ENCODE results near the gene ADSS2.

The ADSS2 gene

GRCh38 chr1:244442850-244443249 lies 8.9 kb downstream of the ADSS2 start:
- H3K9me3 ChIP-seq (ENCODE audit: control insufficient read depth, insufficient read depth, low read depth, low read length): no peaks in the 10 kb centered on the region
- peaks cover 32% of the 10 kb centered on the region for H3K4me1 ChIP-seq (ENCODE audit: control insufficient read depth, insufficient read depth, low read length)
- ChIA-PET POLR2A (interaction anchor here (0.6 kb wide), 1 partner anchor 211 kb away, joined by 3 read pairs; no protein-coding TSS in a partner anchor), CTCF (interaction anchor here (0.5 kb wide), 1 partner anchor 581 kb away, joined by 5 read pairs; no protein-coding TSS in a partner anchor)
- H3K27ac ChIP-seq (ENCODE audit: extremely low read depth, low read depth, low read length): no peak overlapping the region
- H3K36me3 ChIP-seq (ENCODE audit: control insufficient read depth in 2 of 2, insufficient read depth in 1 of 2, low read length in 2 of 2): peaks cover 0 to 7% of the 10 kb centered on the region in 2 experiments; a peak in 2 of 3 replicates
- TF ChIP-seq ZNF654 (tag by site-specific recombination; IDR thresholded peaks at IDR 0.05; ENCODE audit: low read depth) (no peak), ZBTB17 (tag by site-specific recombination; IDR thresholded peaks at IDR 0.05) (0 out of 2 replicates have a peak, but pooled peaks have one; percentile 32), TSHZ1 (tag by site-specific recombination; IDR thresholded peaks at IDR 0.05; ENCODE audit: borderline replicate concordance) (no peak), ZEB2 (tag by site-specific recombination; IDR thresholded peaks at IDR 0.05) (no peak)
- no peak overlapping the region for H3K4me3 ChIP-seq (ENCODE audit: low read depth, low read length)

GRCh38 chr1:244439391-244440032 lies 12.2 kb downstream of the ADSS2 start:
- CTCF ChIA-PET: interaction anchor here (0.6 to 1.4 kb wide), 2 partner anchors 12 to 213 kb away, joined by 3 to 4 read pairs; no protein-coding TSS in a partner anchor
- TF ChIP-seq YY2 (tag by site-specific recombination; IDR thresholded peaks at IDR 0.05): no peak
- TF ChIP-seq ZNF830 (tag by site-specific recombination; IDR thresholded peaks at IDR 0.05; ENCODE audit: low read depth): no peak
- TF ChIP-seq ZNF555 (tag by site-specific recombination; conservative IDR thresholded peaks at IDR 0.05): no peak
- TF ChIP-seq ZNF169 (tag by site-specific recombination; IDR thresholded peaks at IDR 0.05): no peak
- no peak for TF ChIP-seq TRIM28 (IDR thresholded peaks at IDR 0.05; ENCODE audit: borderline replicate concordance, low read length)
- no peak for TF ChIP-seq ZNF623 (tag by site-specific recombination; IDR thresholded peaks at IDR 0.05)
- no peak for TF ChIP-seq MEIS1 (CRISPR knock-in tag; IDR thresholded peaks at IDR 0.05; ENCODE audit: borderline replicate concordance)
- TF ChIP-seq ZFP41 (tag by site-specific recombination; IDR thresholded peaks at IDR 0.05; ENCODE audit: borderline replicate concordance): no peak
- no peak for TF ChIP-seq TSHZ1 (tag by site-specific recombination; IDR thresholded peaks at IDR 0.05; ENCODE audit: borderline replicate concordance)
- TF ChIP-seq ZNF513 (tag by site-specific recombination; IDR thresholded peaks at IDR 0.05): no peak
- no peak for TF ChIP-seq INSM2 (tag by site-specific recombination; IDR thresholded peaks at IDR 0.05)
- TF ChIP-seq ZNF626 (tag by site-specific recombination; IDR thresholded peaks at IDR 0.05): no peak
- TF ChIP-seq ZNF324 (tag by site-specific recombination; IDR thresholded peaks at IDR 0.05): no peak
- 0 out of 2 replicates have a peak, but pooled peaks have one; percentile 24 for TF ChIP-seq ZNF341 (tag by site-specific recombination; IDR thresholded peaks at IDR 0.05; ENCODE audit: low read depth)
- TF ChIP-seq ZNF16 (tag by site-specific recombination; IDR thresholded peaks at IDR 0.05; ENCODE audit: low read depth): no peak
- no peak for TF ChIP-seq GLI4 (tag by site-specific recombination; IDR thresholded peaks at IDR 0.05)
- no peak for TF ChIP-seq PRDM6 (tag by site-specific recombination; IDR thresholded peaks at IDR 0.05)
- peak; percentile 72; the same call in 1 of the 2 replicates for TF ChIP-seq ZNF561 (tag by site-specific recombination; IDR thresholded peaks at IDR 0.05; ENCODE audit: borderline replicate concordance)
- 0 out of 2 replicates have a peak, but pooled peaks have one; percentile 11 for TF ChIP-seq SP7 (tag by site-specific recombination; IDR thresholded peaks at IDR 0.05)

More at GRCh38 chr1:244439391-244440032, 12.2 kb downstream of the ADSS2 start:
- Histone ChIP-seq H3K27ac (ENCODE audit: extremely low read depth, low read depth, low read length) (no peak overlapping the region), H3K9me3 (ENCODE audit: control insufficient read depth, insufficient read depth, low read depth, low read length) (no peaks in the 10 kb centered on the region), H3K36me3 (ENCODE audit: control insufficient read depth in 2 of 2, insufficient read depth in 1 of 2, low read length in 2 of 2) (peaks cover 14 to 18% of the 10 kb centered on the region in 2 experiments), H3K4me1 (ENCODE audit: control insufficient read depth, insufficient read depth, low read length) (peaks cover 18% of the 10 kb centered on the region), H3K4me3 (ENCODE audit: low read depth, low read length) (no peak overlapping the region)
- POLR2A ChIA-PET: interaction anchor here (0.8 kb wide), 1 partner anchor 11 kb away, joined by 3 read pairs; no protein-coding TSS in a partner anchor
